H1 (cell line): Measurements from ENCODE around the gene FADS3. TPM values are rescaled to one million over a fixed set of nuclear protein-coding genes. Genes with fewer than 3 reads are reported as not detected.

Experiments
- CTCF ChIA-PET: fragments of 300-600 bp; sonication (Branson Sonifier 250); formaldehyde crosslinking; loops from one replicate; lab custom pipeline; 2021; ENCODE audit not compliant: partially characterized antibody; lab: Charles Lee
- POLR2A ChIA-PET: fragments of 300-600 bp; sonication (Branson Sonifier 250); formaldehyde crosslinking; loops from one replicate; lab custom pipeline; 2021; ENCODE audit warnings: inconsistent platforms; ENCODE audit not compliant: partially characterized antibody; lab: Charles Lee
- DNase-seq, 2 experiments: peaks; one replicate each; pipeline versions ENCODE4 v3.0.0 to v3.0.0-alpha.2; 2010 to 2022; ENCODE audit warnings: low spot score in 2 of 2, low read depth in 1 of 2, mixed read lengths in 1 of 2
- FAIRE-seq: peaks from 2 replicates; lab custom pipeline; 2011; peaks lifted over from hg19 to GRCh38; lab: Jason Lieb, UNC
- H2AFZ ChIP-seq: 2 replicates; pipeline ENCODE4 v1.8.1; 2012; ENCODE audit warnings: low read length, inconsistent platforms
- H2AK5ac ChIP-seq: 2 replicates; pipeline ENCODE4 v1.6.1; 2013; ENCODE audit warnings: low read depth, low read length
- H2BK120ac ChIP-seq: replicated peaks from 2 replicates; pipeline ENCODE3; 2013; ENCODE audit warnings: low read depth, low read length, inconsistent platforms
- H2BK12ac ChIP-seq: 2 replicates; pipeline ENCODE4 v1.6.1; 2013; ENCODE audit warnings: low read depth, low read length
- H2BK15ac ChIP-seq: 2 replicates; pipeline ENCODE4 v1.6.1; 2013; ENCODE audit warnings: low read length
- H2BK20ac ChIP-seq: 2 replicates; pipeline ENCODE4 v1.6.1; 2013; ENCODE audit warnings: low read length
- H2BK5ac ChIP-seq: 2 replicates; pipeline ENCODE4 v1.6.1; 2013; ENCODE audit warnings: low read depth, low read length
- H3K14ac ChIP-seq: 2 replicates; pipeline ENCODE4 v1.6.1; 2013; ENCODE audit warnings: inconsistent platforms; ENCODE audit not compliant: insufficient read length
- H3K18ac ChIP-seq: 2 replicates; pipeline ENCODE4 v1.6.1; 2013; ENCODE audit warnings: low read length; ENCODE audit errors: extremely low read depth
- H3K23ac ChIP-seq: 2 replicates; pipeline ENCODE4 v1.6.1; 2013; ENCODE audit warnings: inconsistent platforms; ENCODE audit not compliant: insufficient read length
- H3K23me2 ChIP-seq: 2 replicates; pipeline ENCODE4 v1.6.1; 2013; ENCODE audit warnings: low read depth, low read length
- H3K27ac ChIP-seq: 2 replicates; pipeline ENCODE4 v1.6.1; 2011; ENCODE audit warnings: low read depth, low read length, inconsistent platforms
- H3K27me3 ChIP-seq, 4 experiments: replicated peaks in 1 of 4; 1 replicate in 1 of 4; 2 replicates in 3 of 4; pipeline versions ENCODE4 v1.6.1 to v1.8.1; 2011 to 2013; ENCODE audit warnings: low read length in 3 of 4, mild to moderate bottlenecking in 3 of 4, inconsistent platforms in 2 of 4, mixed read lengths in 2 of 4, moderate library complexity in 1 of 4; ENCODE audit not compliant: control insufficient read depth in 3 of 4, insufficient read depth in 3 of 4; ENCODE audit errors: extremely low read depth in 1 of 4
- H3K36me3 ChIP-seq, 4 experiments: 2 replicates each; pipeline versions ENCODE4 v1.6.1 to v1.8.1; 2011 to 2013; ENCODE audit warnings: mild to moderate bottlenecking in 4 of 4, low read length in 3 of 4, moderate library complexity in 2 of 4, control low read depth in 1 of 4, inconsistent platforms in 1 of 4; ENCODE audit not compliant: insufficient read depth in 4 of 4, control insufficient read depth in 2 of 4
- H3K4ac ChIP-seq: replicated peaks from 2 replicates; pipeline ENCODE3; 2013; ENCODE audit warnings: low read length, low read depth, mixed read lengths, inconsistent platforms; ENCODE audit not compliant: insufficient read length
- H3K4me1 ChIP-seq, 4 experiments: replicated peaks in 1 of 4; 1 replicate in 1 of 4; 2 replicates in 3 of 4; pipeline versions ENCODE4 v1.6.1 to v1.8.1; 2011 to 2013; ENCODE audit warnings: low read length in 3 of 4, inconsistent platforms in 2 of 4, mixed read lengths in 1 of 4; ENCODE audit not compliant: insufficient read depth in 4 of 4, control insufficient read depth in 3 of 4
- H3K4me2 ChIP-seq, 2 experiments: 2 replicates each; pipeline versions ENCODE4 v1.6.1 to v1.8.1; 2011 to 2013; ENCODE audit warnings: low read depth in 2 of 2, low read length in 2 of 2, control low read depth in 1 of 2, inconsistent platforms in 1 of 2, mild to moderate bottlenecking in 1 of 2; ENCODE audit not compliant: insufficient read depth in 1 of 2
- H3K4me3 ChIP-seq, 4 experiments: fragments of 200-600, 300-600 bp in 1 of 4; sonication (generic), shearing (Covaris generic), sonication (Bioruptor Twin) in 1 of 4; 2 replicates each; pipeline versions ENCODE4 v1.5.1 to v1.8.1; 2011 to 2016; ENCODE audit warnings: low read length in 4 of 4, low read depth in 3 of 4, control low read depth in 2 of 4, inconsistent platforms in 2 of 4, mild to moderate bottlenecking in 2 of 4, mixed read lengths in 1 of 4, moderate library complexity in 1 of 4; ENCODE audit not compliant: insufficient read depth in 2 of 4; ENCODE audit errors: extremely low read depth in 1 of 4
- H3K56ac ChIP-seq: replicated peaks from 2 replicates; pipeline ENCODE3; 2013; ENCODE audit warnings: low read depth, mild to moderate bottlenecking, mixed read lengths, low read length, inconsistent platforms; ENCODE audit not compliant: insufficient read length
- H3K79me1 ChIP-seq: 2 replicates; pipeline ENCODE4 v1.6.1; 2013; ENCODE audit warnings: low read depth, low read length, control low read depth
- H3K79me2 ChIP-seq, 2 experiments: 2 replicates each; pipeline versions ENCODE4 v1.6.1 to v1.8.1; 2012 to 2013; ENCODE audit warnings: low read length in 2 of 2, mild to moderate bottlenecking in 2 of 2, inconsistent platforms in 1 of 2; ENCODE audit not compliant: insufficient read depth in 2 of 2, control insufficient read depth in 1 of 2
- H3K9ac ChIP-seq, 4 experiments: replicated peaks in 1 of 4; 1 replicate in 1 of 4; 2 replicates in 3 of 4; pipeline versions ENCODE4 v1.6.1 to v1.8.1; 2011 to 2013; ENCODE audit warnings: low read depth in 3 of 4, low read length in 3 of 4, control low read depth in 2 of 4, mild to moderate bottlenecking in 2 of 4, moderate library complexity in 2 of 4, inconsistent platforms in 1 of 4; ENCODE audit errors: extremely low read depth in 1 of 4
- H3K9me3 ChIP-seq, 2 experiments: 2 replicates each; pipeline versions ENCODE4 v1.6.1 to v1.8.1; 2012 to 2013; ENCODE audit warnings: mild to moderate bottlenecking in 2 of 2, moderate library complexity in 2 of 2, control low read depth in 1 of 2, inconsistent platforms in 1 of 2, low read depth in 1 of 2, low read length in 1 of 2, mixed read lengths in 1 of 2; ENCODE audit not compliant: insufficient read depth in 2 of 2
- H4K20me1 ChIP-seq, 2 experiments: replicated peaks in 1 of 2; 2 replicates each; pipeline versions ENCODE3 to v1.8.1; 2011 to 2013; ENCODE audit warnings: inconsistent platforms in 2 of 2, low read length in 2 of 2, mild to moderate bottlenecking in 1 of 2; ENCODE audit not compliant: insufficient read depth in 2 of 2, control insufficient read depth in 1 of 2
- H4K5ac ChIP-seq: 2 replicates; pipeline ENCODE4 v1.6.1; 2013; ENCODE audit warnings: low read length, low read depth, mixed read lengths, inconsistent platforms; ENCODE audit not compliant: insufficient read length
- H4K8ac ChIP-seq: 2 replicates; pipeline ENCODE4 v1.8.0; 2013; ENCODE audit warnings: mild to moderate bottlenecking, moderate library complexity, low read length, inconsistent platforms; ENCODE audit not compliant: insufficient read depth; ENCODE audit errors: extremely low read depth
- H4K91ac ChIP-seq: replicated peaks from 2 replicates; pipeline ENCODE3; 2013; ENCODE audit warnings: low read length, mixed read lengths, inconsistent platforms; ENCODE audit not compliant: insufficient read length
- CHD1 ChIP-seq: IDR thresholded peaks from 2 replicates; pipeline ENCODE4 v1.6.1; 2012; ENCODE audit warnings: low read depth, low read length, improper control_type of control experiment
- POLR2A ChIP-seq, 2 experiments: IDR thresholded peaks; 1 replicate in 1 of 2; 2 replicates in 1 of 2; pipeline ENCODE4 v1.6.1; 2011; ENCODE audit warnings: low read depth in 2 of 2, low read length in 2 of 2, mild to moderate bottlenecking in 2 of 2; ENCODE audit errors: control extremely low read depth in 1 of 2
- POLR2AphosphoS5 ChIP-seq: IDR thresholded peaks from 2 replicates; pipeline ENCODE4 v1.6.1; 2011; ENCODE audit warnings: low read depth, low read length
- SIRT6 ChIP-seq: IDR thresholded peaks from one replicate; pipeline ENCODE4 v1.7.1; 2012; ENCODE audit warnings: low read length, inconsistent platforms
- TEAD4 ChIP-seq: IDR thresholded peaks from 2 replicates; pipeline ENCODE4 v1.6.1; 2012; ENCODE audit warnings: low read depth, low read length, inconsistent platforms, mixed read lengths
- WGBS, 2 experiments: shearing (Covaris generic) in 1 of 2; methylation state at CpG; one replicate each; pipeline versions ENCODE4 v1.1.6 to v1.1.7; 2013 to 2015; ENCODE audit warnings: low lambda C conversion rate in 2 of 2, mixed read lengths in 2 of 2, inconsistent platforms in 1 of 2, low coverage in 1 of 2, missing lambda C conversion rate in 1 of 2; ENCODE audit not compliant: insufficient replicate concordance in 2 of 2, insufficient coverage in 1 of 2, insufficient read length in 1 of 2; ENCODE audit errors: extremely low coverage in 1 of 2, missing lambda C conversion rate in 1 of 2; 5-methylcytosine and 5-hydroxymethylcytosine counted together
- polyA plus RNA-seq, 7 experiments: library from polyadenylated mRNA; depleted of rRNA in 3 of 7; stranded (reverse) in 5 of 7; unstranded in 2 of 7; fragments of >200 nt in 5 of 7; fragments of 200-250 nt in 2 of 7; gene quantifications; 1 replicate in 5 of 7; 2 replicates in 1 of 7; 4 replicates in 1 of 7; pipeline versions ENCODE4 v1.2.1 to v1.2.3, GENCODE V29; 2011 to 2013; ENCODE audit warnings: missing spikeins in 2 of 7, mixed read lengths in 2 of 7
- total RNA-seq: library from RNA; stranded (reverse); fragmentation: NEBNext Ultra II Directional; extraction: Animal tissue kit (Norgen Biotek cat#: 25700); gene quantifications from 2 replicates; pipeline ENCODE4 v1.2.1, GENCODE V29; 2021

The FADS3 gene
- total and polyA plus RNA-seq, 2 of the 8 experiments (the other 6 are each of a cell fraction or from before 2014, with no cell fraction given) = 43.8 to 76.3 TPM

GRCh38 chr11:61837411-61838005, 53.8 kb downstream of the FADS3 start:
- Histone ChIP-seq H2BK12ac (no peak overlapping the region), H3K14ac (no peak overlapping the region), H2BK5ac (peak overlapping the region; percentile 31; the same call in 1 of the 2 replicates), H4K91ac (no peak overlapping the region), H2BK20ac (no peak overlapping the region), H3K4ac (no peak overlapping the region), H2AK5ac (no peak overlapping the region), H3K9me3 (no peaks in the 10 kb centered on the region), H2AFZ (no peak overlapping the region), H3K79me1 (peaks cover 17% of the 10 kb centered on the region), H3K18ac (no peak overlapping the region), H3K27me3 (no peaks in the 10 kb centered on the region; a peak in 1 of 7 replicates), H3K4me3 (no peak overlapping the region), H3K36me3 (peaks cover 23 to 57% (median 43%) of the 10 kb centered on the region in 4 experiments), H3K23me2 (no peaks in the 10 kb centered on the region), H2BK120ac (no peak overlapping the region), H4K5ac (no peak overlapping the region), H3K56ac (no peak overlapping the region), H4K20me1 (peaks cover 16 to 35% of the 10 kb centered on the region in 2 experiments), H3K27ac (no peak overlapping the region), H3K79me2 (peaks cover 0 to 51% of the 10 kb centered on the region in 2 experiments; a peak in 2 of 4 replicates), H3K9ac (no peak overlapping the region; a peak in 1 of 7 replicates), H3K4me1 (peaks cover 7 to 22% (median 15%) of the 10 kb centered on the region in 4 experiments), H2BK15ac (no peak overlapping the region), H3K4me2 (no peak overlapping the region), H4K8ac (peak overlapping the region; percentile 59; the same call in 1 of the 2 replicates), H3K23ac (no peak overlapping the region)
- CTCF ChIA-PET = interaction anchor here (0.8 to 0.9 kb wide), 2 partner anchors 22 to 90 kb away, joined by 3 to 4 read pairs; no protein-coding TSS in a partner anchor
- TF ChIP-seq TEAD4 (no peak), CHD1 (no peak), POLR2AphosphoS5 (peak; percentile 36; the same call in 1 of the 2 replicates), SIRT6 (no peak), POLR2A (IDR thresholded peaks at IDR 0.05; ENCODE audit: control extremely low read depth in 1 of 2, low read depth in 2 of 2, low read length in 2 of 2) (0 out of 3 replicates have a peak, but pooled peaks of 1 of the 2 experiments have one; percentile 12)
- FAIRE-seq = no peak
- POLR2A ChIA-PET = interaction anchor here (1.0 to 2.7 kb wide), 5 partner anchors 8 to 30 kb away, joined by 3 to 9 read pairs (median 4); no protein-coding TSS in a partner anchor
- DNase-seq = no peak
- WGBS, 2 experiments = 94% methylated on average over 13 of the region's 15 CpGs; no CpG with 5 or more reads in 1 of the 2 experiments
